ENCODE data around the gene ATP8B4.

GRCh38 chr15:49964061-49964460 is 155.0 kb downstream of the ATP8B4 start:
- TF ChIP-seq POLR2A (IDR thresholded peaks at IDR 0.05; ENCODE audit: low read depth, low read length) (no peak), CTCF (IDR thresholded peaks at IDR 0.05; ENCODE audit: extremely low read depth in 1 of 2, insufficient read depth in 1 of 2, low read depth in 1 of 2, low read length in 2 of 2) (no peak), EZH2 (IDR thresholded peaks at IDR 0.05; ENCODE audit: borderline replicate concordance, low read depth, low read length, severe bottlenecking) (no peak), JUN (IDR thresholded peaks at IDR 0.05; ENCODE audit: borderline replicate concordance, insufficient read depth, insufficient read length, low read depth) (no peak)

Data from endothelial cell of umbilical vein (primary cell).